GM18951 (cell line): Measurements from ENCODE around the gene SRGAP1.

ENCODE experiments used
- POLR2A ChIP-seq: IDR thresholded peaks from 4 replicates; pipeline ENCODE4 v1.6.1; 2011; ENCODE audit warnings: mild to moderate bottlenecking; ENCODE audit not compliant: insufficient read length, insufficient read depth; ENCODE audit errors: extremely low read depth
- in situ Hi-C: fragments of 300-500 bp; cut with MboI; formaldehyde crosslinking; loops from one replicate; pipeline ENCODE4 v1.12.0; 2022; ENCODE audit warnings: low sequenced_read_pairs, mixed read lengths, inconsistent platforms; ENCODE audit not compliant: unreplicated experiment

Gene SRGAP1

GRCh38 chr12:63948211-63948610, 103.7 kb downstream of the SRGAP1 start:
- TF ChIP-seq POLR2A, result no peak
- in situ Hi-C loops, result no loop called here

DNA sequence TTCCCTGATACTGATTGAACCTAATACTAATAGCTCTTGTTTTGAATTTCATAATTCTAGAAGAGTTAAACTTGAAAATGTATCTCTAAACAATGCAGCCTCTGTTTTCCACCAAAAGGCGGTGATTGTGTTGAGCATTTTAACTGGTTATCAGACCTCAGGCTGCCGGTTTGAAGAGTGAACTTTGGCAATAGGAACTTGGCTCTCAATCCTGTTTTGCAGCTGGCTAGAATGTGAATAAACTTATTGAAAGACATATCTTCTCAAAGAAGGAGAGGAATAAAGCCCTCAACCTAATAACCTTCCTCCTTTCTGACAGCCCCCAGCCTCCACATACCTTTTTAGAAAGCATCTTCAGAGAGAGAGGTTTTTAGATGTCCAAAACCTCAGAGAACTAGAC, 105.4 kb downstream of the SRGAP1 start:
- no peak for TF ChIP-seq POLR2A
- in situ Hi-C loops, result no loop called here

- no peak for TF ChIP-seq POLR2A
- in situ Hi-C loops, result no loop called here
Observed at GRCh38 chr12:63952995-63953394, 108.5 kb downstream of the SRGAP1 start.

DNA sequence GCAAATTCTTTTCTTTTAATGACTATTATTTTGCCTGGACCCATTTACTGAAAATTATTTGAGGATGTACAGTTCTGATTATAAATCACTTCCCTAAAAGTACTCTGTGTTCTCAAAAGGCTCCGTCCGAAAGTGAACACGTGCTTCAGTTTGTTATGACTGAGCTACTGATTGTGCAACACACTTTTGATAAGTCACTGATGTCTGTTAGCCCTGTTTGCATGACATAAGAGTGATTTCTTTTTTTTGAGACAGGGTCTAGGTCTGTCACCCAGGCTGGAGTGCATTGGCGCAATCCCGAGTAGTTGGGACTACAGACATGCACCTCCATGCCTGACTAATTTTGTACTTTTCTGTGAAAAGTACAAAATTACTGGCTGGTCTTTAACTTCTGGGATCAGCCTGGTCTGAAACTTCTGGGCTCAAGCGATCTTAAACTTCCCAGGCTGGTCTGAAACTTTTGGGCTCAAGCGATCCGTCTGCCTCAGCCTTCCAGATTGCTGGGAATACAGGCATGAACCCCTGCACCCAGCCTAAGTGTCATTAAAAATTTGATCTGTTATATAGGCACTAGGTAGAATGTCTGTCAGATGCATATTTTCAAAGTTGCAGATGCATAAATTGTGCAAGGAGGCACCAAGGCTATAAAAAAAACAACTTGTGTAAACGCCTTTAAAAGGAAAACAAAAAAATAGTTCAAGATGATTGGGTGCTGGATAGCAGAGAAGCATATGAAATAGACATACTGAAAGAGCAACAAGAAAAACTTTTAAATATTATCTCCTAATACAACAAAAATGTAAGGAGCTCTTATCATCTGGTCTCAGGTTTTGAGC, 111.5 kb downstream of the SRGAP1 start:
- no peak for TF ChIP-seq POLR2A
- in situ Hi-C loops, result no loop called here

DNA sequence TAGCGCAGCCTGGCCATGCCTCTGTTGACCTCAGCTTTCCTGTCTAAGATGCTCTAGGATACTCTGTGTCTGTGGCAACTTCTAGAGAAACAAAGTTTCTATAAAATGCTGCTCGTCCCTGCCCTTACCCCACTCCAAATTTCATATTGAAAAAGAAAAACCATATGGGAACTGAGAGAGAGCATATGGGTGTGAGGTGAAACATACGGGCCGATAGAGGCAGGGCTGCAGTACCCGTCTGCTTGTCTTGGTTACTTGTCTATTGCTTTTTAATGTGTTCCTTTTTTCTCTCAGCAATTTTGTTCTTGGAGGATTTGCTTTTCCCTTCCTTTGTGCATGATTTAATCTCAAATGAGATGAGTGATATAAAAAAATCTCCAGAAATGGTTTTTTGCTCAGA, 113.0 kb downstream of the SRGAP1 start:
- TF ChIP-seq POLR2A, result no peak
- in situ Hi-C loops, result no loop called here

DNA sequence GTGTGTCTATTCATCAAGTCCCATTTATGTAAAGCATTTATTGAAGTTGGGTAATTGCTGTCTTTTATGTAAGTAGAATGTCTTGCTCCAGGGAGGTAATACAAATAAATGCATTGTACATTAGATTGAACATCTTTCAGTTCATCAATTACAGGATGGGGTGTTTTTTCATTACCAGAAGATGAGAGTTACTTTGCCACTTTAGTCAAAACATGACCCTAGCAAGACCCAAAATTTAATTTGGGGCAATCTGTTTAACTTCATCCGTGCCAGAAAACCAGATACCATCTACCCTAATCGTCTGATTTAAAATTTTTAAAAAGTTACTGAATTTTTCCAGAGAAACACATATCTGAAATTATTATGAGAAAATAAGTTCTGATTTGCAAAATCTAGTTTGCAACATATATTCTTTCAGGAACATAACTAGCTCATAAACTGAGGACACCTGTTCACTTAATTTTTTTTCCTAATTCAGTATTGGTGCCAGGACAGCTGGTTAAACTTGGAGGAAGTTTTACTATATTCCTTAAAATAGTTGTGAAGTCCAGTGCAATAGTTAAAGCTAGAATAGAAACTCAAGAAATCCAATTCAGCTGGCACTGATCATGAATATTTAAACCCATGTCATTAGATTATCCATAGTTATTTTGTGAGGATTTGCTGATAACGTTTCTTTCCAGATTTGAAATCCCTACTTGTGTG, 114.5 kb downstream of the SRGAP1 start:
- in situ Hi-C loops, result no loop called here

DNA sequence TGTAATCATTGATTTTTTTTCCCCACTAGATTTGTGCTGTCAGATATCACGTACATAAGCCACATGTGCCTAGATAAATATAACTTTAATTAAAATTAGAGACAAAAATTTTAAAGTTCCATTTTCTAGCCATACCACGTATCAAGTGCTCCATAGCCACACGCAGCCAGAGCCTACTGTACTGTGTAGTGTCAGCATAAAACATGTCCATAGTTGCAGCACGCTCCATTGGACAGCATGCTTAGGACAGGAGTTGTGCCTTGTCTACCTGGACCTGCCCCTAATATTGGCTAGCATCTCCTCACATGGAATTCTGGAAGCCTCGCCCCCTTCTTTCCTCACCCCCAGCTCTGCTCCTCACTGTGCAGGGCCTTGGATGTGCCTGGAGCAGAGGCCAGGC, 116.5 kb downstream of the SRGAP1 start:
- in situ Hi-C loops, result no loop called here
- TF ChIP-seq POLR2A, result no peak

More for the DNA sequence above, 114.5 kb downstream of the SRGAP1 start:
- TF ChIP-seq POLR2A, result no peak

DNA sequence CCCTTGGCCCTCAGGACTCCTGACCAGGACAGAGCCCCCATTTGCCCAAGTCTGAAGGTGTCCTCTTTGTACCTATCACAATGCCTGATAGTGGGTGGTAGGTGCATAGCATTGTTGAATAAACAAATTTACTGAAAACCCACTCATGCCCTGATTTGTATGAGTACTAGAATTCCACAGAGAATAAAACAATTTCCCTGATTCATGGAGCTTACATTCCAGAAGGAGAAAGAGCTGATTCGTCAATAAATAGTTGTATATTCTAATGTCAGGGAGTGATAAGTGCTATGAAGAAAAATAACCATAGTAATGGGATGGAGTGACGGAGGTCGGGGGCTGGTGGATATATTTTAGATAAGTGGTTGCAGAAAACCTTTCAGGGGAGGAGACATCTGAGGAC, 117.0 kb downstream of the SRGAP1 start:
- no peak for TF ChIP-seq POLR2A
- in situ Hi-C loops, result no loop called here

GRCh38 chr12:63963868-63964267, 119.4 kb downstream of the SRGAP1 start:
- no peak for TF ChIP-seq POLR2A
- in situ Hi-C loops, result no loop called here

DNA sequence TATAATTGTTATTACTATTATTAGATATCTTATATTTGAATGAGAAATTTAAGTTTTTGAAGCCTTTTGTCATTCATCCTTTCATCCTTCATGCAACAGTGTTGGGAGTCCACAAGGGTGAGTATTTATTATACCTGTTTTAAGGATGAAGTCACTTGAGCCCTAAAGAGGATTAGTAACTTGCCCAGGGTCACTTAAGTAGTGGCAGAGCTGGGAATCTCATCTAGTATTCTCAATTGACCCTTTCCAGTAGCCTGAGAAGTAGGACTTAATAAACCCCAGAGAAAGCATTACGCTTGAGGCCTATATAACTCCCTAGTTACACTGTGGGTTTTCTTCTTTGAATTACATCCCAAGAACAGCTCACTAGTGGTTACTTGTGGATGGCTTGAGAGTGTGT, 119.8 kb downstream of the SRGAP1 start:
- TF ChIP-seq POLR2A, result no peak
- in situ Hi-C loops, result no loop called here

DNA sequence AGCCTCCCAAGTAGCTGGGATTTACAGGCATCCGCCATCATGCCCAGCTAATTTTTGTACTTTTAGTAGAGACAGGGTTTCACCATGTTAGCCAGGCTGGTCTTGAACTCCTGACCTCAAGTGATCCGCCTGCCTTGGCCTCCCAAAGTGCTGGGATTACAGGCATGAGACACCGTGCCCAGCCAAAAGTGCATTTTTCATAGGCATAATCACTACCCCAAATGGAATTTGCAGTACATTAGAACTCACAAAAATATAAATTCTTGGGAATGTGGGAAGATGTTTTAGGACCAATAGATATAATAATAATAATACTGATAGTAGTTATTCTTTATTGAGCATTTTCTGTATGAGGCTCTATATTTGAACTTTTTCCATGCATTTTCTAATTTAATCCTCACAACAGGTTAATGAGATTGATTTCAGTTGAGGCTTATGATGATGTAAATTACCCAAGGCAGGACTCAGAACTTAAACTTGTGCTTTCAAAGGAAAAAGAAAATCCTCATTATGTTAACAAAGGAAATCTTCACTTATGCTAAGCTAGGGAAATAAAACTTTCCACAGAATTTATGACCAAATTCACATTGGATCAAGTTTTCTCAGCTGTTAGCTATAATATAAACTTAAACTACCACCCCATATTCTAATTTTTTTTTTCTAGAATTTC, 121.6 kb downstream of the SRGAP1 start:
- TF ChIP-seq POLR2A, result no peak
- in situ Hi-C loops, result no loop called here

DNA sequence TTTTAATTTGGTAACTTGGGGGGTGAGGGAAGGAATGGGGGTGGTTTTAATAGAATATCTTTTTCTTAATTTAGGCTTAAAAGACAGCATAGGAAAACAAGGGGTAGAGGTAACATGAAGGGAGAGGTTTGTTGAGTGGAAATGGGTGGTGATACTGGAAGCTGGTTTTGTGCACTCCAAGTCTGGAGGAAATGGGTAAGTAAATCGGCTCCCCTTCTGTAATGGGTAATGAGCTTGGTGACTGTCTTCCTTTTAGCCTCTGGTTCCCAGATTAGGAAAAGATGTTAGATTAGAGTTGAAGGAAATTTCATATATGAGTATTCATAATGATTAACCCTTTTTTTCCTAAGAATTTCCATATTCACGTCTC, 122.1 kb downstream of the SRGAP1 start:
- TF ChIP-seq POLR2A, result no peak
- in situ Hi-C loops, result no loop called here

DNA sequence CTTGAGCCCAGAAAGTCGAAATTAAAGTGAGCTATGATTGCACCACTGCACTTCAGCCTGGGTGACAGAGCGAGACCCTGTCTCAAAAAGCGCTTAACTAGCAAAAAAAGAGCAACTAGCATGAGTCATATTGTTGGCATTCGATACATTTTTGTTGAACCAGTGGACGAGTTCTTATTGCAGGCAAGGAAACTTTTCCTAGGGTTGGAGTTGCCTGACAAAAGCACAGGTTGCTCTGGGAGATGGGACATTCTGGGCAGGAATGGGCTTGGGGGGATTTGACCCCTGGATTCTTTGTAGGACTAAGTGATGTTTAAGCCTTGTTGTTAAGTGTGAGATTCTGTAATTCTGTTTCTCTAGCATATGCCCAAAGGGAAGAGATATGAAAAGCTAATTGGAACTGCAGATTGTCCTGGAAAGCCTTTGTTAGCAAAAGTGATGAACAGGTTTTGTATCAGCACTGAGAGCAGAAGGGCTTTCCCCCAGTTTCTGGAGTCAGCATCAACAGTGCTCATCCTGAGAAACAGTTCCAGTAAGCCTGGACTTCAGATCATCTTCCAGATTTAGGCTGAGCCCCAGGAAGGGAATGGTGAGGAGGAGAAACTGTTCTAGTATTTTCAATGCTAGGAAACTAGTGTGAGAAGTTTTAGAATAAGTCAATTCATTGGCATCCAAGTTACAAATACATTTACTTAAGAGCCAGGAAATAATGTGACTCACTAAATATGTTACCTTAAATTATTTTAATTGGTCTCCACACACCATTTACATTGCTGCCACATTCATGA, 123.1 kb downstream of the SRGAP1 start:
- no peak for TF ChIP-seq POLR2A
- in situ Hi-C loops, result no loop called here

DNA sequence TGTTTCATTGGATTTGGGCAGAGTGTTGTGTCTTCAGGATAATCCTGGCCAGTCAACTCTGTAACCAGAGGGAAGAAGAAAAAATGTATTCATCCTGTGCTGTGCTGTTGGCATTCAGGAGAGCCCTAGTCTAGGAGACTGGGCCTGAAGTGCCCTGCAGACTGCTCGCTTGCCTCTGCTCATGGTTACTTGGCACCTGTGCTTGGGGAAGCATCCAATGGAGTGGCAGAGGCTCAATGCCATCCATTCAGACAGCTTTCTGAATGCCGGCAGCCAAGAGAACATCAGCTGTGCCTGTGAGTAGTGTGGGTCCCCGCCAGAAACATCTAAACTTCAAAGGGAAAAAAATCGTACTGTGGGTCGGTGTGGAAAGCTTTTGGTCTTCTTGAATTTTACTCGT, 124.2 kb downstream of the SRGAP1 start:
- TF ChIP-seq POLR2A, result no peak
- in situ Hi-C loops, result no loop called here
